K562 (cell line): ENCODE data around the gene HAPLN1. TPM values are rescaled to one million over a fixed set of nuclear protein-coding genes. Genes with fewer than 3 reads are reported as not detected.
A peak's percentile ranks its signal among the peaks of the same experiment; 100 is the strongest.

Experiments used
- ATAC-seq: fragments of 200-7000 bp; cut with Tn5 transposase; 3 replicates; pipeline ENCODE4 v1.9.1; 2020; ENCODE audit warnings: moderate library complexity
- BruUV-seq: library from RNA; stranded (reverse); fragments of 400-500 nt; replicated peaks from 2 replicates; lab custom pipeline; 2021; lab: Mats Ljungman, UMichigan
- CTCF ChIA-PET: fragments of 300-600 bp; formaldehyde crosslinking; extraction: SDS; loops from one replicate; lab custom pipeline; 2021; ENCODE audit warnings: low intra/inter-chr PET ratio; lab: Yijun Ruan, JAX
- POLR2A ChIA-PET: fragments of 300-600, 350-650 bp; sonication (Branson Sonifier 250); formaldehyde crosslinking; extraction: SDS; loops from one replicate; lab custom pipeline; 2021; ENCODE audit warnings: antibody characterized with exemption, inconsistent platforms; lab: Yijun Ruan, JAX
- DNase-seq, 4 experiments: peaks; one replicate each; pipeline versions ENCODE4 v3.0.0 to v3.0.0-alpha.2; 2011 to 2018; ENCODE audit warnings: low spot score in 3 of 4, mixed read lengths in 3 of 4; ENCODE audit errors: extremely low read depth in 1 of 4
- FAIRE-seq: peaks from 2 replicates; lab custom pipeline; 2011; peaks lifted over from hg19 to GRCh38; lab: Jason Lieb, UNC
- H2AFZ ChIP-seq: 2 replicates; pipeline ENCODE4 v1.6.0; 2011; ENCODE audit warnings: low read depth, low read length, control low read depth, inconsistent platforms
- H3K27ac ChIP-seq: fragments of 200-600 bp; 3 replicates; pipeline ENCODE4 v1.8.0; 2011; ENCODE audit warnings: low read depth, mild to moderate bottlenecking, control low read depth, inconsistent platforms, low read length, moderate library complexity, mixed read lengths; ENCODE audit errors: extremely low read depth
- H3K27me3 ChIP-seq, 2 experiments: fragments of 300-600 bp in 1 of 2; 2 replicates in 1 of 2; 3 replicates in 1 of 2; pipeline versions ENCODE4 v1.6.0 to v1.8.0; 2011; ENCODE audit warnings: inconsistent platforms in 2 of 2, low read length in 2 of 2, mild to moderate bottlenecking in 1 of 2, mixed read lengths in 1 of 2, moderate library complexity in 1 of 2; ENCODE audit not compliant: control insufficient read depth in 2 of 2, insufficient read depth in 2 of 2
- H3K36me3 ChIP-seq: fragments of 300-600 bp; 3 replicates; pipeline ENCODE4 v1.8.0; 2011; ENCODE audit warnings: mild to moderate bottlenecking, low read length, inconsistent platforms; ENCODE audit not compliant: control insufficient read depth, insufficient read depth
- H3K4me1 ChIP-seq, 2 experiments: fragments of 200-600 bp in 1 of 2; replicated peaks in 1 of 2; 2 replicates in 1 of 2; 3 replicates in 1 of 2; pipeline versions ENCODE4 v1.5.1 to v1.8.0; 2011; ENCODE audit warnings: inconsistent platforms in 2 of 2, low read length in 2 of 2, mild to moderate bottlenecking in 1 of 2, mixed read lengths in 1 of 2, moderate library complexity in 1 of 2; ENCODE audit not compliant: control insufficient read depth in 2 of 2, insufficient read depth in 2 of 2
- H3K4me2 ChIP-seq: 2 replicates; pipeline ENCODE4 v1.6.1; 2011; ENCODE audit warnings: low read length, control low read depth, inconsistent platforms, mixed read lengths; ENCODE audit not compliant: insufficient read depth
- H3K4me3 ChIP-seq: fragments of 200-600 bp; sonication (generic), shearing (Covaris generic); 2 replicates; pipeline ENCODE4 v1.5.1; 2016; ENCODE audit warnings: control low read depth, inconsistent platforms
- H3K79me2 ChIP-seq: fragments of 200-600 bp; 3 replicates; pipeline ENCODE4 v1.8.0; 2011; ENCODE audit warnings: low read length, inconsistent platforms; ENCODE audit not compliant: control insufficient read depth, insufficient read depth
- H3K9ac ChIP-seq, 2 experiments: 2 replicates each; pipeline versions ENCODE4 v1.6.0 to v1.6.1; 2011; ENCODE audit warnings: low read depth in 2 of 2, low read length in 2 of 2, control low read depth in 1 of 2, inconsistent platforms in 1 of 2, mild to moderate bottlenecking in 1 of 2, mixed read lengths in 1 of 2; ENCODE audit not compliant: insufficient read depth in 1 of 2
- H3K9me1 ChIP-seq: one replicate; pipeline ENCODE4 v1.6.0; 2011; ENCODE audit warnings: inconsistent platforms, mild to moderate bottlenecking, low read length, moderate library complexity; ENCODE audit not compliant: control insufficient read depth, insufficient read depth
- H3K9me3 ChIP-seq: replicated peaks from 2 replicates; pipeline ENCODE4 v1.5.1; 2011; ENCODE audit warnings: low read depth, low read length, inconsistent platforms; ENCODE audit not compliant: control insufficient read depth, insufficient read depth
- H4K20me1 ChIP-seq: replicated peaks from 2 replicates; pipeline ENCODE4 v1.6.1; 2011; ENCODE audit warnings: low read length, inconsistent platforms, mixed read lengths; ENCODE audit not compliant: control insufficient read depth, insufficient read depth
- ARID2 ChIP-seq: fragments of 450-650 bp; IDR thresholded peaks from 2 replicates; pipeline ENCODE4 v1.6.1; 2017; ENCODE audit warnings: antibody characterized with exemption, mild to moderate bottlenecking
- FOXM1 ChIP-seq, 2 experiments: fragments of 450-650 bp in 1 of 2; sonication (generic) in 1 of 2; formaldehyde crosslinking in 1 of 2; IDR thresholded peaks; 2 replicates each; pipeline versions ENCODE4 v1.6.1 to v1.9.0; 2017 to 2022; ENCODE audit warnings: low read depth in 2 of 2, mild to moderate bottlenecking in 2 of 2, missing genetic modification reagents in 1 of 2, moderate library complexity in 1 of 2
- RAD21 ChIP-seq, 2 experiments: fragments of 250-450 bp in 1 of 2; fragments of 450-650 bp in 1 of 2; sonication (Bioruptor Pico) in 1 of 2; formaldehyde crosslinking in 1 of 2; IDR thresholded peaks in 1 of 2; conservative IDR thresholded peaks in 1 of 2; 2 replicates each; pipeline versions ENCODE4 v1.4.0 to v1.8.0; 2020 to 2022; ENCODE audit warnings: mild to moderate bottlenecking in 2 of 2, moderate library complexity in 1 of 2
- WGBS: fragments of 100-300 bp; shearing (Covaris generic); methylation state at CpG from one replicate; pipeline ENCODE4 v1.1.6; 2016; ENCODE audit warnings: low coverage, mixed read lengths; ENCODE audit not compliant: insufficient coverage; ENCODE audit errors: missing lambda C conversion rate; 5-methylcytosine and 5-hydroxymethylcytosine counted together
- in situ Hi-C: fragments of 300-500 bp; cut with MboI; formaldehyde crosslinking; loops from 4 replicates; pipeline ENCODE4 v1.15.0; 2018; ENCODE audit warnings: inconsistent platforms, mixed read lengths
- intact Hi-C: fragments of 100-400 bp; cut with micrococcal nuclease; formaldehyde crosslinking; loops from 2 replicates; pipeline ENCODE4 v1.14.2; 2022
- polyA plus RNA-seq, 8 experiments: library from polyadenylated mRNA; depleted of rRNA in 4 of 8; stranded (reverse) in 5 of 8; unstranded in 3 of 8; fragments of >200 nt; fragmentation: Nextera tagmentation in 2 of 8; fragmentation: Illumina TruSeq in 1 of 8; extraction: Ambion mirVana in 2 of 8; extraction: Trizol in 1 of 8; gene quantifications; 2 replicates each; pipeline versions ENCODE4 v1.2.1 to v1.2.3, GENCODE V29; 2011 to 2014; ENCODE audit warnings: inconsistent platforms in 1 of 8, missing spikeins in 1 of 8
- total RNA-seq, 7 experiments: library from RNA; depleted of rRNA in 6 of 7; stranded (reverse); fragments of >200 nt in 6 of 7; fragmentation: Illumina TruSeq in 2 of 7; extraction: Trizol in 2 of 7; gene quantifications; 2 replicates each; pipeline versions ENCODE4 v1.2.1 to v1.2.3, GENCODE V29; 2011 to 2021; ENCODE audit warnings: low replicate concordance in 1 of 7
- TF ChIP-seq, protein P1 (sequence below), 3 experiments: IDR thresholded peaks in 2 of 3; conservative IDR thresholded peaks in 1 of 3; 2 replicates each; pipeline ENCODE4 v1.5.1; 2011 to 2012; ENCODE audit warnings: low read length in 3 of 3, mild to moderate bottlenecking in 3 of 3, control low read depth in 2 of 3, improper control_type of control experiment in 1 of 3, inconsistent platforms in 1 of 3, low read depth in 1 of 3, mixed read lengths in 1 of 3, moderate library complexity in 1 of 3; ENCODE audit not compliant: insufficient read depth in 2 of 3
- TF ChIP-seq, protein P2 (sequence below): fragments of 450-650 bp; IDR thresholded peaks from 2 replicates; pipeline ENCODE4 v1.6.1; 2016; ENCODE audit warnings: low read depth

The HAPLN1 gene
- total and polyA plus RNA-seq, 9 of the 15 experiments (the other 6 are each of a cell fraction or from before 2014, with no cell fraction given), result not detected

DNA sequence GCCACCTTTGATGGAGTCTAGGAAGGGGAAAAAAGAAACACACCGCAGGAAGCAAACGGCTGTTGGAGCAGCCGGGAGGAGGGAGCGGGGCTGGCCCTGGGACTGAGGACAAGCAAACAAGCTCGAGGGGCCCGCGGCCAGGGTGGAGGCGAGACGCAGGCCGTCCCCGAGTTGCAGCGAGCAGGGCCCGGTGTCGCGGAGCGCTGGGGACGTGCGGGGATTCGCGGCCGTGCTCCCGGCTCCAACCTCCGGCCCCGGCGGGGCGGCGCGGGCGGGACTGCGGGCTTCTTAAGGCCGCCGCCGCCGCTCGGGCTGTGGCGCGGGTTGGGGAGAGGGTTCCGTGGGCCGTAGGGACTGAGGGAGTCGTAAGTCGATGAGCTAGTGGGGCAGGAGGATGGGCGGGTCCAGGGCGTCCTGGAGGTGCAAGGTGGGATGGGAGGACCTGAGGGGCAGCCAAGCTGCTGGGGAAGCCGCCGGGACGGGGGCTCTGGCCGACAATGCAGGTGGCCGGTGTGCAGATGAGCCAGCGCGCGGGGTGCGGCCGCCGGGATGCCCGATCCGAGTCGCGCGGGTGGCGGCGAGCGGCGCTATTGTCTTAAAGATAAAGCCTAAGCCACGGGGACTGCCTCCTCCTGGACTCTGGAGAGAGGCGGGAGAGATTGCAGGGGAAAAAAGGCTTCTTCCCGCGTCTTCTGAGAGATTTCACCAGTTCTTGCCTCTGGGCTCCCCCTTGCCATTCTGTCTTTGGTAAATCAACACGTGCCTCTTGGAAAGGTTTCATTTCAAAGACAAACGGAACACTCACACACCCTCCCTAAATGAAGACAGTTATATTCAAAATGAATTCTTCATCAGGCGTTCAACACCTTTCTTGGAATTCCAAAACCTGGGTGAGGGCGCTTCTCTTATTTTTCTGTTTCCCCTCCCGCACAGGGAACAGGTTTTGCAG lies 1.6 kb upstream of the HAPLN1 start:
- no peak for TF ChIP-seq ARID2
- TF ChIP-seq, protein P1, sequence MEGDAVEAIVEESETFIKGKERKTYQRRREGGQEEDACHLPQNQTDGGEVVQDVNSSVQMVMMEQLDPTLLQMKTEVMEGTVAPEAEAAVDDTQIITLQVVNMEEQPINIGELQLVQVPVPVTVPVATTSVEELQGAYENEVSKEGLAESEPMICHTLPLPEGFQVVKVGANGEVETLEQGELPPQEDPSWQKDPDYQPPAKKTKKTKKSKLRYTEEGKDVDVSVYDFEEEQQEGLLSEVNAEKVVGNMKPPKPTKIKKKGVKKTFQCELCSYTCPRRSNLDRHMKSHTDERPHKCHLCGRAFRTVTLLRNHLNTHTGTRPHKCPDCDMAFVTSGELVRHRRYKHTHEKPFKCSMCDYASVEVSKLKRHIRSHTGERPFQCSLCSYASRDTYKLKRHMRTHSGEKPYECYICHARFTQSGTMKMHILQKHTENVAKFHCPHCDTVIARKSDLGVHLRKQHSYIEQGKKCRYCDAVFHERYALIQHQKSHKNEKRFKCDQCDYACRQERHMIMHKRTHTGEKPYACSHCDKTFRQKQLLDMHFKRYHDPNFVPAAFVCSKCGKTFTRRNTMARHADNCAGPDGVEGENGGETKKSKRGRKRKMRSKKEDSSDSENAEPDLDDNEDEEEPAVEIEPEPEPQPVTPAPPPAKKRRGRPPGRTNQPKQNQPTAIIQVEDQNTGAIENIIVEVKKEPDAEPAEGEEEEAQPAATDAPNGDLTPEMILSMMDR (IDR thresholded peaks at IDR 0.05 in 2 of 3, conservative IDR thresholded peaks at IDR 0.05 in 1 of 3; ENCODE audit: insufficient read depth in 2 of 3, low read depth in 1 of 3, low read length in 3 of 3), result peak; percentile 28 to 48 (median 31); a peak in 4 of 6 replicates
- peak in 1 of 2 experiments; percentile 50; a peak in 2 of 4 replicates for TF ChIP-seq RAD21 (CRISPR knock-in tag; conservative IDR thresholded peaks at IDR 0.05 in 1 of 2, IDR thresholded peaks at IDR 0.05 in 1 of 2)
- no peak for TF ChIP-seq FOXM1 (IDR thresholded peaks at IDR 0.05; ENCODE audit: low read depth)
- TF ChIP-seq FOXM1 (CRISPR knock-in tag; IDR thresholded peaks at IDR 0.05; ENCODE audit: low read depth), result no peak
- TF ChIP-seq, protein P2, sequence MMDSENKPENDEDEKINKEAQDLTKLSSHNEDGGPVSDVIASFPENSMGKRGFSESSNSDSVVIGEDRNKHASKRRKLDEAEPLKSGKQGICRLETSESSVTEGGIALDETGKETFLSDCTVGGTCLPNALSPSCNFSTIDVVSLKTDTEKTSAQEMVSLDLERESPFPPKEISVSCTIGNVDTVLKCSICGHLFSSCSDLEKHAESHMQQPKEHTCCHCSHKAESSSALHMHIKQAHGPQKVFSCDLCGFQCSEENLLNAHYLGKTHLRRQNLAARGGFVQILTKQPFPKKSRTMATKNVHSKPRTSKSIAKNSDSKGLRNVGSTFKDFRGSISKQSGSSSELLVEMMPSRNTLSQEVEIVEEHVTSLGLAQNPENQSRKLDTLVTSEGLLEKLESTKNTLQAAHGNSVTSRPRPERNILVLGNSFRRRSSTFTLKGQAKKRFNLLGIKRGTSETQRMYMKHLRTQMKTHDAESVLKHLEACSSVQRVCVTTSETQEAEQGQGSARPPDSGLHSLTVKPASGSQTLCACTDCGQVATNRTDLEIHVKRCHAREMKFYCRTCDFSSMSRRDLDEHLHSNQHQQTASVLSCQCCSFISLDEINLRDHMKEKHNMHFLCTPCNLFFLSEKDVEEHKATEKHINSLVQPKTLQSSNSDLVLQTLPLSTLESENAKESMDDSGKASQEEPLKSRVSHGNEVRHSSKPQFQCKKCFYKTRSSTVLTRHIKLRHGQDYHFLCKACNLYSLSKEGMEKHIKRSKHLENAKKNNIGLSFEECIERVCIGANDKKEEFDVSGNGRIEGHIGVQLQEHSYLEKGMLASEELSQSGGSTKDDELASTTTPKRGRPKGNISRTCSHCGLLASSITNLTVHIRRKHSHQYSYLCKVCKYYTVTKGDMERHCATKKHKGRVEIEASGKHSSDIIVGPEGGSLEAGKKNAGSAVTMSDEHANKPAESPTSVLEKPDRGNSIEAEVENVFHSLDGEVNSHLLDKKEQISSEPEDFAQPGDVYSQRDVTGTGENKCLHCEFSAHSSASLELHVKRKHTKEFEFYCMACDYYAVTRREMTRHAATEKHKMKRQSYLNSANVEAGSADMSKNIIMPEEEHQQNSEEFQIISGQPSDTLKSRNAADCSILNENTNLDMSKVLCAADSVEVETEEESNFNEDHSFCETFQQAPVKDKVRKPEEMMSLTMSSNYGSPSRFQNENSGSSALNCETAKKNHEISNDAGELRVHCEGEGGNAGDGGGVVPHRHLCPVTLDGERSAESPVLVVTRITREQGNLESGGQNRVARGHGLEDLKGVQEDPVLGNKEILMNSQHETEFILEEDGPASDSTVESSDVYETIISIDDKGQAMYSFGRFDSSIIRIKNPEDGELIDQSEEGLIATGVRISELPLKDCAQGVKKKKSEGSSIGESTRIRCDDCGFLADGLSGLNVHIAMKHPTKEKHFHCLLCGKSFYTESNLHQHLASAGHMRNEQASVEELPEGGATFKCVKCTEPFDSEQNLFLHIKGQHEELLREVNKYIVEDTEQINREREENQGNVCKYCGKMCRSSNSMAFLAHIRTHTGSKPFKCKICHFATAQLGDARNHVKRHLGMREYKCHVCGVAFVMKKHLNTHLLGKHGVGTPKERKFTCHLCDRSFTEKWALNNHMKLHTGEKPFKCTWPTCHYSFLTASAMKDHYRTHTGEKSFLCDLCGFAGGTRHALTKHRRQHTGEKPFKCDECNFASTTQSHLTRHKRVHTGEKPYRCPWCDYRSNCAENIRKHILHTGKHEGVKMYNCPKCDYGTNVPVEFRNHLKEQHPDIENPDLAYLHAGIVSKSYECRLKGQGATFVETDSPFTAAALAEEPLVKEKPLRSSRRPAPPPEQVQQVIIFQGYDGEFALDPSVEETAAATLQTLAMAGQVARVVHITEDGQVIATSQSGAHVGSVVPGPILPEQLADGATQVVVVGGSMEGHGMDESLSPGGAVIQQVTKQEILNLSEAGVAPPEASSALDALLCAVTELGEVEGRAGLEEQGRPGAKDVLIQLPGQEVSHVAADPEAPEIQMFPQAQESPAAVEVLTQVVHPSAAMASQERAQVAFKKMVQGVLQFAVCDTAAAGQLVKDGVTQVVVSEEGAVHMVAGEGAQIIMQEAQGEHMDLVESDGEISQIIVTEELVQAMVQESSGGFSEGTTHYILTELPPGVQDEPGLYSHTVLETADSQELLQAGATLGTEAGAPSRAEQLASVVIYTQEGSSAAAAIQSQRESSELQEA, result no peak
- TF ChIP-seq, all 486 proteins: peak for 2
- no peak for FAIRE-seq
- no peaks in the 10 kb centered on the region for H3K79me2 ChIP-seq
- H3K36me3 ChIP-seq, result no peaks in the 10 kb centered on the region
- peak in 2 of 4 experiments; percentile 21 to 23 for DNase-seq
- H3K9me3 ChIP-seq, result no peaks in the 10 kb centered on the region
- no peak overlapping the region for H2AFZ ChIP-seq
- no peaks in the 10 kb centered on the region for H4K20me1 ChIP-seq
- ATAC-seq, result peak; percentile 83
- in situ Hi-C loops (no loop called here), intact Hi-C loops (no loop called here)
- H3K27ac ChIP-seq, result no peak overlapping the region
- no peak overlapping the region for H3K4me3 ChIP-seq
- POLR2A ChIA-PET, result no interaction called here
- CTCF ChIA-PET, result interaction anchor here (0.6 kb wide), 1 partner anchor 268 kb away, joined by 5 read pairs; no protein-coding TSS in a partner anchor
- H3K9me1 ChIP-seq, result no peaks in the 10 kb centered on the region
- H3K4me2 ChIP-seq, result no peak overlapping the region
- H3K9ac ChIP-seq, result no peak overlapping the region
- 7% methylated on average over 57 of the region's 72 CpGs for WGBS
- peaks cover 3 to 18% of the 10 kb centered on the region in 2 experiments; a peak in 3 of 5 replicates for H3K27me3 ChIP-seq
- peaks cover 0 to 8% of the 10 kb centered on the region in 2 experiments; a peak in 1 of 5 replicates for H3K4me1 ChIP-seq
- BruUV-seq, result no TSS peak
